NCI-H2029 treated with DMSO at 0.1 percent for 48 hours (cell line): ENCODE measurements around the gene C11orf71.
A peak's percentile ranks its signal among the peaks of the same experiment; 100 is the strongest.

ENCODE experiments used
- DNase-seq: peaks from one replicate; lab custom pipeline; 2025; lab: John Stamatoyannopoulos, UW

Gene C11orf71

GRCh38 chr11:114400216-114400914, at the start of gene C11orf71, which contains the start of gene RBM7:
Gene C11orf71, minus strand, starts transcription at chr11:114400511. Its CDS starts 180 bp downstream, at chr11:114400331.
Gene RBM7, plus strand, starts transcription at chr11:114400666. Its CDS starts 6 bp downstream, at chr11:114400672.
- peak; percentile 85 for DNase-seq

- DNase-seq: no peak
These were observed 49.5 kb upstream of the C11orf71 start for GRCh38 chr11:114449845-114450244.

- DNase-seq: no peak
These were observed 48.6 kb upstream of the C11orf71 start for GRCh38 chr11:114448749-114449482.

- DNase-seq: no peak
These were observed 47.6 kb upstream of the C11orf71 start for GRCh38 chr11:114447892-114448291.

- no peak for DNase-seq
These were observed 47.1 kb upstream of the C11orf71 start for GRCh38 chr11:114447444-114447843.

- DNase-seq: no peak
These were observed 42.2 kb upstream of the C11orf71 start for GRCh38 chr11:114442536-114442935.

- DNase-seq: no peak
These were observed 41.6 kb upstream of the C11orf71 start for GRCh38 chr11:114441921-114442320.

- peak; percentile 14 for DNase-seq
These were observed 40.9 kb upstream of the C11orf71 start for GRCh38 chr11:114440971-114441763.

- DNase-seq: no peak
These were observed 40.0 kb upstream of the C11orf71 start for GRCh38 chr11:114440121-114440860.

GRCh38 chr11:114439229-114440120, 39.2 kb upstream of the C11orf71 start, which contains the start of gene REXO2:
Gene REXO2, plus strand, starts transcription at chr11:114439467. Its CDS starts 62 bp downstream, at chr11:114439529.
- peak; percentile 87 for DNase-seq

GRCh38 chr11:114438303-114438702, 38.0 kb upstream of the C11orf71 start:
- DNase-seq: no peak

- DNase-seq: no peak
These were observed 33.1 kb upstream of the C11orf71 start for GRCh38 chr11:114433376-114433775.

- no peak for DNase-seq
These were observed 32.6 kb upstream of the C11orf71 start for GRCh38 chr11:114432893-114433292.

- DNase-seq: no peak
These were observed 30.0 kb upstream of the C11orf71 start for GRCh38 chr11:114430290-114430689.

- no peak for DNase-seq
These were observed 26.0 kb upstream of the C11orf71 start for GRCh38 chr11:114426280-114426679.

GRCh38 chr11:114416441-114416961, 16.2 kb upstream of the C11orf71 start:
- no peak for DNase-seq

GRCh38 chr11:114413958-114414357, 13.6 kb upstream of the C11orf71 start:
- DNase-seq: no peak

GRCh38 chr11:114412946-114413345, 12.6 kb upstream of the C11orf71 start:
- DNase-seq: no peak

GRCh38 chr11:114401311-114401710, 1.0 kb upstream of the C11orf71 start:
- no peak for DNase-seq

GRCh38 chr11:114400915-114401223, 558 bp upstream of the C11orf71 start:
- DNase-seq: no peak
